ENCODE results near the gene SEC14L3.

- TF ChIP-seq CTCF (IDR thresholded peaks at IDR 0.05) (no peak), REST (IDR thresholded peaks at IDR 0.05; ENCODE audit: insufficient read depth in 1 of 2, low read depth in 2 of 2, low read length in 1 of 2) (no peak)
Observed at GRCh38 chr22:30519842-30520425, 48.1 kb upstream of the SEC14L3 start.
